HG03095 (cell line): ENCODE results near the gene GLUD1.
"Not testable (repeated sequence)": the region's sequence is repeated elsewhere in the genome, so short reads cannot be mapped to it uniquely, and the experiment has no call there.

Experiments used
- ATAC-seq: cut with Tn5 transposase; IDR thresholded peaks from one replicate; pipeline ENCODE4 v1.9.1; 2021; ENCODE audit warnings: moderate library complexity; ENCODE audit not compliant: unreplicated experiment

GLUD1 gene

GRCh38 chr10:87090779-87091178 lies 3.9 kb downstream of the GLUD1 start:
- ATAC-seq, result no peak

GRCh38 chr10:87089746-87090145 lies 4.9 kb downstream of the GLUD1 start:
- no peak for ATAC-seq

DNA sequence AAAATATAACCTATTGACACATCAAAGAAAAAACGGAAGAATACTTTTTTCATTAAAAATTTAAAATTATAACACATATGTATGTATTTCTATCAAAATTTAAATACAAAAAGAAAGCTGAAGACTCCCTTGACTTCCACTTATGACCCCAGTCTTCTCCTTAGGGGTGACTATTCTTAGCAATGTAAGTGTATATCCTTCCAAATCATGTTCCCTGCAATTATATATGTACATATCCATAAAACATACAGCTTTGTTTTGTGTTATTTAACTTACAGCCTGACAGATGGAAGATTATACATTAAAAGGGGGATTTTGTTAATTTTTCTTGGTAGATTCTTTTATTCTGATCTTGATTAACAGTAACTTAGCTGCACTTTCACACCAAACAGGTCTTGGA lies 9.1 kb downstream of the GLUD1 start:
- no peak for ATAC-seq

DNA sequence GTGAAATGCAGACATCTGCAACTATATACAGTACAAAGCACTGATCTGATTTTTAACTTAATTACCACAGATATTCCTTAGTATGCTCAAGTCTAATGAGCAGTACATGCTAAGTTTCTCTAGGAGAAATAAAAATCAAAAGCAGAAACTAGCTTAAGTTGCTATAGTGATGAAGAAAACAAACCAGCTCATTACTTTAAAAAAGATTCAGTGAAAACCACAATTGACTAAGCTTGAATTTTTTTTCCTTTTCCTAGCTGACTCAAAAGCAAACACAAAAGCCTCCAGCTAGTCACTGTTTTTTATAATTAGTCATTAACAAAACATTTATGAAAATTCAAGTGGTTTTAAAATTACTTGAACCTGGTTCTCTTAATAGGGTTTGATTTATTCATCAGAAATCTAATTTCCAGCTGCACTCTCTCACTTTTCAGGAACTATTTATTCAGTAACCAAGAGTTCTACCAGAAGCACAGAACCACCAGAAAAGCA lies 10.3 kb downstream of the GLUD1 start:
- peak; percentile 60 for ATAC-seq

- ATAC-seq, result peak; percentile 24
Measured at GRCh38 chr10:87083576-87084290, 10.9 kb downstream of the GLUD1 start.

- ATAC-seq, result not testable (repeated sequence)
Measured at GRCh38 chr10:87082219-87082618, 12.4 kb downstream of the GLUD1 start.

DNA sequence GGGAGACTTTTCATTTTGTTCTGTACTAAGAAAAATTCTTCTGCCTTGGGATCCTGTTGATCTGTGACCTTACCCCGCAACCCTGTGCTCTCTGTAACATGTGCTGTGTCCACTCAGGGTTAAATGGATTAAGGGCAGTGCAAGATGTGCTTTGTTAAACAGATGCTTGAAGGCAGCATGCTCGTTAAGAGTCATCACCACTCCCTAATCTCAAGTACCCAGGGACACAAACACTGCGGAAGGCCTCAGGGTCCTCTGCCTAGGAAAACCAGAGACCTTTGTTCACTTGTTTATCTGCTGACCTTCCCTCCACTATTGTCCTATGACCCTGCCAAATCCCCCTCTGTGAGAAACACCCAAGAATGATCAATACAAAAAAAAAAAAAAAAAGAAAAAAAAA lies 13.1 kb downstream of the GLUD1 start:
- ATAC-seq, result not testable (repeated sequence)

DNA sequence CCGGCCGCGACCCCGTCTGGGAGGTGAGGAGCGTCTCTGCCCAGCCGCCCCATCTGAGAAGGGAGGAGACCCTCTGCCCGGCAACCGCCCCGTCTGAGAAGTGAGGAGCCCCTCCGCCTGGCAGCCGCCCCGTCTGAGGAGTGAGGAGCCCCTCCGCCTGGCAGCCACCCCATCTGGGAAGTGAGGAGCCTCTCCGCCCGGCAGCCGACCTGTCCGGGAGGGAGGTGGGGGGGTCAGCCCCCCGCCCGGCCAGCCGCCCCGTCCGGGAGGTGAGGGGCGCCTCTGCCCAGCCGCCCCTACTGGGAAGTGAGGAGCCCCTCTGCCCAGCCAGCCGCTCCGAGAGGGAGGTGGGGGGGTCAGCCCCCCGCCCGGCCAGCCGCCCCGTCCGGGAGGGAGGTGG lies 14.0 kb downstream of the GLUD1 start:
- not testable (repeated sequence) for ATAC-seq

DNA sequence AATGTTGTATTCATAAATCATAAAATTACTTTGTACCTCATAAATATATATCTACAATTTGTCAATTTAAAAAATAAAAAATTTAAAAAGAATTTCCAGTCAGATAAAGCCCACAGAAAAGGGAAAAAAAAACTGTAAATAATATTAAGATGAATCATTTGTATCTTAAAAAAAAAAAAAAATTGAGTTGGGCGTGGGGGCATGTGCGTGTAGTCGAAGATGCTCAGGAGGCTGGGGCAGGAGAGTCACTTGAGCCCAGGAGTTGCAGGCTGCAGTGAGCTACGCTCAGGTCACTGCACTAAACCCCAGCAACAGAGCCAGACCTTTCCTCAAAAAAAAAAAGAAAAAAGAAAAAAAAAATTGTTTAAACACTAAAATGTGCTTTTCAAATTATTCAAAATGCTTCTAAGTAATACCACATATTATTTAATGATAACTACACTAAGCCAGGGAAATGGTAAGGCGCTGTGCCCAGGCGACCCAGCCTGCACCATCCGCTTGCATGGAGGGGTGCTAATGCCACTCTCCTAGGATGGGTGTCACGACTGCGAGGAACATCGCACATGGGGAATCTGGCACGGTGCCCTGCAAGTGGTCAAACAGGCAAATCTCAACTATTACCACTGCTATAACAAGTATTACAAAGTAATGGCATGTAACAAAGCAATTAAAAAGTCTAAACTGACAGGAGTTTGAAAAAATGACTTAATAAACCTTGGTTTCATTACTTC lies 15.4 kb downstream of the GLUD1 start:
- no peak for ATAC-seq

DNA sequence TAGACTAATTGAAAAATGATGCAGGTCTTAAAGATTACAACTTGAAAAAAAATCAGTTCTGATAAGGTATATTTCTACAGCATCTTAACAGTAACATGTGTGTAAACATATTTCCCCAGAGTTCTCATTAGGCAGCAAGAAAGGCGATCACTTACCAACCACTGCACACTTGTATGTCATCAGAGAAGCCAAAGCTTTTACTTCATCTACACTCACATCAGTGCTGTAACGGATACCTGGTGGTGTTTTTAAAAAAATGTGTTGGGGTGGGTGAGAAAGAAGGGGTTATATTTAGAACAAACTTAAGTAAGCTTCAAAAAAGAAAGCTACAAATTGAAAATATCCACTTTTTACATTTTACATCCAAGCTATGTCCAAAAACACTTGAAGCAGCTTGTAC lies 18.2 kb downstream of the GLUD1 start:
- not testable (repeated sequence) for ATAC-seq

GRCh38 chr10:87072449-87072848 lies 22.2 kb downstream of the GLUD1 start:
- no peak for ATAC-seq

DNA sequence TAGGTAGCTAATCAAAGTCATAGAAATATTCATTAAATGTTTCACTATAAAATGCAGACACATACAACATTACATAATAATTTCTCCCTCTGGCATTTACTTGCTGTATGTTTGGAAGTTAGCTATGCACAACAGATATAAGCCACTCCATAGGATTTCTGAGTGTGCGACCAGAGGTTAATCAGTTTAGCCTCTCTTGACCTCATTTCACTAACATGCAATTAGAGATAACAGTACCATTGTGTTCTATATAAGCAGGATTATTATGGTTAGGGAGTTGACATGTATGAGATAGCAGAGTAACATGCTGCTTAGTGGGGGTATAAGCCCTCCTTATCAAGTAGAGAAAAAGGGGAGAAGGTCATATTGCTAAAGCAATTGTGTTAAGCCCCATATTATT lies 26.4 kb downstream of the GLUD1 start:
- no peak for ATAC-seq

DNA sequence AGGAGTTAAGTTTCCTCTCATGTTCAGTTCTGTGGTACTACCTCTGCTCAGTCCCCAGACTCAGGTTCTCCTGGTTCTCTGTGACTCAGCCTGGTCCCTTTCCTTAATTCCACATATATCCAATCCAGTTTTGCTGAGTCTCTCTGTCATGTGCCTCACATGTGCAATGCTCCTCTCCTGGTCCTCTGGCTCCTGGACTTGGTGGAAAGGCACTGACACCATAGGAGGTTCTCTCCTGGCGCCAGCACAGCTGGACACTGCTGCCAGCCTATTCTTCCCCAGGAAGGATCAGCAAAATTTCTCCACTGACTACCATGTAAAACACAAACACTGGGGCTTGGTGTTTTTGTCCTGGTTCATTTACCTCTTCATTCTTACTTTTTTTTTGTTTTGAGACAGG lies 27.8 kb downstream of the GLUD1 start:
- no peak for ATAC-seq

DNA sequence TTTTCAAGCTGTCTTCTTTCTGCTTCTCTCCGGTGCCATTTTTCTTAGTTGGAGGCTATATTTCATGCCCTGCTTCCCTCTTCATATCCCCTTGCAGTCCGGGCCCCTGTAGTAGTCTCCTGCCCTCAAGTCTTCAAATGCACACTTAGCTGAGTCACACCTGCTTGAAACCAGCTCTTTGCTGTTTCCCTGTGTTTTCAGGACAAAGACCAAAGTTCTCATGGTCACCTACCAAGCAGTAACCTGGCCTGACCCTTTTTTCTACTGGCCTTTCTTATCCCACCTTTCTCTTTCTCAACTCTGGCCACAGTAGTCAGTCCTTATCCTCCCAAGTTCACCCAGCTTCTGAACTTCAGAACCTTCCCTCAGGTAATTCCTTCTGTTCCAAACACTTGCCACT lies 28.5 kb downstream of the GLUD1 start:
- no peak for ATAC-seq

DNA sequence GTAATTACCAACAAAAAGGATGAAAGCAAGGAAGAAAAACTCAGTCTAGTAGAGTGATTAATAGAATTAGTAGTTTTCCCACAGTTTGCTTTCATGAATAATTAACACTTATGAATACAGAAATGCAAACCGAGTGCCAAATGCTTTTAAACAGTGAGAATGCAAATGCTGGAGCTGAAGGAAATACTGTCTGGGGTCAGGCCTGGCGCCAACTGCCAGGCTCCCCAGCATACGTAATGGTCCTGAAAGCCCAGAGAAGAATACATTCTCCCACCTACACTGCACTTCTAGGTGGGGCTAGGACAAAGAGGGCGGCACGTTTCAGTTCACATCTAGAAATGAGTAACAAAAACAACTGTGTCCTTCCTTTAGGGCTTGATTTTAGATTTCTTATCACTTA lies 30.0 kb downstream of the GLUD1 start:
- ATAC-seq, result no peak

- ATAC-seq, result no peak
Measured at GRCh38 chr10:87060280-87060928, 34.2 kb downstream of the GLUD1 start.

DNA sequence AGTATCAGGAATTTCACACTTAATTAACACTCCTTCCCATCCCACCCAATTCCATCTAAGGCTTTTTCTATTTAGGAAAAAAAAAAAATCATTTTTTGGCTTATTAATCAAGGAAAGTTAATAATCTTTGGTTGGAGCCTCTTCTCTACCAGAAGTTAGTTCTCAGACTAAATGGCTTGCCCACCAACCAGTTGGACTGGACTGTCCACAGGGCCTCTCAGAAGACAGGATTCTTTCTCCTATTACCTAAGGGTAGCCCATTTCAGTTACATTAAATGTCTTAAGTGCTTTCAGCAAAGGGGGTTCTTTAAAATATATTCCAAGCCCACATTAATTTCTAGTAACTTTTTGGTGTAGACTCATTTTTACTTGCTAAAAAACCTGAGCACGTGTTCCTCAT lies 35.2 kb downstream of the GLUD1 start:
- ATAC-seq, result no peak

DNA sequence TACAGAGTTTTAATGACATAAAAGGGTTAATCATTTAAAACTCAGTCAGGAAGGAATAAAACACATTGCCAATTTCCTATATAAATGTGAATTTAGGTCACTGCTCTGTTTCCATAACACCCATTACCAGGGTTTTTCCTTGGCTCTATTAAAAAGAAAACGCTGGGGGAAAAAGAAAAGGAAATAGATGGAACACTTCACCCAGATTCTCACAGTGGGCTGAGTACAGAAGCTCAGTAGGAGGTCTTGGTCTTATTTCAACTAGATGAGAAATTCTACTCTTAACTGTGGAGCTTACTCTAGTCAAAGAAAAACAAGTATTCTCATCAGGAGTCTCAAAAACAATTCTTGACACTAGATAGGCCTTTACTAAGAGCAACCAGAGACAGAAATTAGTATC lies 36.5 kb downstream of the GLUD1 start:
- ATAC-seq, result no peak

DNA sequence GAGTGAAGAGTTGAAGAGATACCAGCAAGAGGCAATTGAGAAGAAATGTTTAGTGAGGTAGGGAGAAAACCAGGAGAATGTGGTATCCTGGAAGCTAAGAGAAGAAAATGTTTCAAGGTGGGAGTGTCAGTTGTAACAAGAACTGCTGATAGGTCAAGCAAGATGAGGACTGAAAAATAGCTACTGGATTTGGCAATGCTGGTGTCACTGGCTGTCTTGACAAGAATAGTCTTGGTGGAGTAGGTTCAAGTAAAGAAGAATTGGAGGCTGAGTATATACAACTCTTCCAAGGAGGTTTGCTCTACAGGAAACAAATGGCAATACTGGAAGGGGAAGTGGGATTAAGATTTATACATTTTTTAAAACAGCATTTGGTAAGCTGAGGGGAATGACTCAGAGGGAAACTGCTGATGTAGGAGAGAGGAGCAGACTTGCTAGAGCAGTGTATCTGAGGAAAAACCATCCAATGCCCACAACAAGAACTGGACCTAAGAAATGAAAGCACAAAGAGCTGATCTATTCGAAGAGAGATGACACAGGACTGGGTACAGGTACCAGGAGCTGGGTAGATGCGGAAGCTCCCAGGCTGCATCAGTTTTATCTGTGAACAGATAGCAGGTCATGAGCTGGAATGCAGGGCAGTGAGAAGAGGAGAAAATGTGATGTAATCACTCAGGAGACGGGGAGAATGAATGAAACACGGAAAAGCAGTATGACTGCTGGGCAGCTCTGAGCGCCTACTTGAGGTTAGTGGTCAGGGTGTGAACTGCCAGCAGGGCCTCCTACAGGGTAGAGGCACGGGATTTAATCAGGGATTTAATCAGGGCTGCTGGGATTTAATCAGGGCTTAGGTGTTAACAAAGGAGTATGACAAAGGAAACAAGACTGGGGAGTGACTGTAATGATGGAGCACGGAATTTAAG lies 40.0 kb downstream of the GLUD1 start:
- no peak for ATAC-seq

GRCh38 chr10:87053577-87054181 lies 41.0 kb downstream of the GLUD1 start:
- ATAC-seq, result no peak
